ENCODE data around the gene ADGRV1. TPM values are rescaled to one million over a fixed set of nuclear protein-coding genes. Genes with fewer than 3 reads are reported as not detected.

ADGRV1 gene
- total RNA-seq, 2 experiments from 2014 or later = not detected

DNA sequence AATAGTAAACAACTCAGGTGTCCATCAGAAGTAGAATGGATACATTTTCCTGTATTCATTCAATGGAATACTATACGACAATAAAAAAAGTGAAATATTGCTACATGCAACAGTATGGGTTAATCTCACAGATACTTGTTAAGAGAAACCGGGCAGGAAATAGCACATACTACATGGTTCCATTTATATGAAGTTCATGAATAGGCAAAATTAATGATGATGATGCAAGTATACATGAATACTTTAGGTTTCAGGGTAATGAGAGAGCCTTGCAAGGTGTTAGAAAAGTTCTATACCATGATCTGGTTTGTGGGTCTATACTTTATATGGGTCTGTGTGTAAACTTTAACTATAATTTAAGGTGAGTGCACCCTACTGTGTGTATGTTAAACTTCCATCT is 390.4 kb downstream of the ADGRV1 start:
- Histone ChIP-seq H3K9me3 (ENCODE audit: low read length) (no peaks in the 10 kb centered on the region), H3K9me2 (ENCODE audit: insufficient read depth, low read length) (no peaks in the 10 kb centered on the region), H3K79me2 (ENCODE audit: insufficient read depth, low read depth, low read length) (no peaks in the 10 kb centered on the region), H2AFZ (ENCODE audit: low read length) (no peak overlapping the region), H4K20me1 (ENCODE audit: insufficient read depth, low read length) (no peaks in the 10 kb centered on the region), H3K4me1 (ENCODE audit: insufficient read depth, low read length, poor library complexity, severe bottlenecking) (no peaks in the 10 kb centered on the region), H3K4me3 (ENCODE audit: low read depth, low read length, poor library complexity, severe bottlenecking) (no peak overlapping the region), H3K36me3 (ENCODE audit: insufficient read depth, low read length) (no peaks in the 10 kb centered on the region), H3K4me2 (ENCODE audit: low read length) (no peak overlapping the region), H3K27ac (ENCODE audit: low read depth, low read length, poor library complexity, severe bottlenecking) (no peak overlapping the region)
- intact Hi-C loops (cut with micrococcal nuclease; ENCODE audit: unreplicated experiment) = no loop called here
- BruUV-seq (replicated peaks) = no TSS peak
- TF ChIP-seq EZH2phosphoT487 (IDR thresholded peaks at IDR 0.05; ENCODE audit: borderline replicate concordance, low read depth, low read length) = no peak
- TF ChIP-seq, protein P1, sequence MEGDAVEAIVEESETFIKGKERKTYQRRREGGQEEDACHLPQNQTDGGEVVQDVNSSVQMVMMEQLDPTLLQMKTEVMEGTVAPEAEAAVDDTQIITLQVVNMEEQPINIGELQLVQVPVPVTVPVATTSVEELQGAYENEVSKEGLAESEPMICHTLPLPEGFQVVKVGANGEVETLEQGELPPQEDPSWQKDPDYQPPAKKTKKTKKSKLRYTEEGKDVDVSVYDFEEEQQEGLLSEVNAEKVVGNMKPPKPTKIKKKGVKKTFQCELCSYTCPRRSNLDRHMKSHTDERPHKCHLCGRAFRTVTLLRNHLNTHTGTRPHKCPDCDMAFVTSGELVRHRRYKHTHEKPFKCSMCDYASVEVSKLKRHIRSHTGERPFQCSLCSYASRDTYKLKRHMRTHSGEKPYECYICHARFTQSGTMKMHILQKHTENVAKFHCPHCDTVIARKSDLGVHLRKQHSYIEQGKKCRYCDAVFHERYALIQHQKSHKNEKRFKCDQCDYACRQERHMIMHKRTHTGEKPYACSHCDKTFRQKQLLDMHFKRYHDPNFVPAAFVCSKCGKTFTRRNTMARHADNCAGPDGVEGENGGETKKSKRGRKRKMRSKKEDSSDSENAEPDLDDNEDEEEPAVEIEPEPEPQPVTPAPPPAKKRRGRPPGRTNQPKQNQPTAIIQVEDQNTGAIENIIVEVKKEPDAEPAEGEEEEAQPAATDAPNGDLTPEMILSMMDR (conservative IDR thresholded peaks at IDR 0.05; ENCODE audit: low read length) = no peak
- CTCF ChIA-PET (ENCODE audit: unreplicated experiment) = no interaction called here
- no peak for DNase-seq (ENCODE audit: low spot score)
- POLR2A ChIA-PET = no interaction called here

DNA sequence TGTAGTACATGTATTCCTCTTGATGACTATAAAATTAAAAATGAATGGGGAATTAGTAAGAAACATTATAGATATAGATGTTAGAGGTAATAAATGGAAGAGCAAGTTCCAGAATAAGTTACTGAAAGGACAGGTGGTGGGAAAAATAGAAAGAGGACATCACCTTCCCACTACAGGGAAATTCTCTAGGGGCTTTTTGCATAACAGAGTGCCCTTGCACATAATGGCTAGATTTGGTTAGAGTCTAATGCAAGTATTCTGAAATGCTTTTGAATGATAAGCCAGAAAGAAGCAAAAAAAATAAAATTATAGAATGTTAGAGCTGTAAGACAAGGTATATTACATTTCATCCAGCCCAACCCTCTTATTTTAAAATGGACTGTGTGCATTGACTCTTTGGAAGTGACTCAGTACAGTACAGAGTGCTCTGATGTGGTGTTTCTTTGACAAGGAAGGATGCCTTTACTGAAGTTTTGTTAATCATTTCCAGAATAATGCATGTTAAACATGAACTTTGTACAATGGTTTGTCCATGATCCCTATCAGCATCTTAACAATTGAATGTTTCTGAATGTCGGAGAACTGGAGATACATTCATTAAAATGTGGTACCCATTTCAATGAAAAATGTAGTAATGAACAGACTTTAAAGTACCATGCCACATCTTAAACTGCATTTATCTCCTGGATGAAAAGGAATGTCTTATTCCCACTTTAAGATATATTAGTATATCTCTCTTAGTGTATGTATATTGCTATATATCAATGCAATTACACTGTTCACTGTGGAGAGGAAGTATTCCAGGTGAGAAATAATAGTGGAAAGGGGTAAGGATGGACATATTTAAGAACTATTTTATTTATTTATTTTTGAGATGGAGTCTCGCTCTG is 391.1 kb downstream of the ADGRV1 start:
- intact Hi-C loops (cut with micrococcal nuclease; ENCODE audit: unreplicated experiment) = no loop called here
- TF ChIP-seq EZH2phosphoT487 (IDR thresholded peaks at IDR 0.05; ENCODE audit: borderline replicate concordance, low read depth, low read length) = no peak
- TF ChIP-seq, protein P1 (conservative IDR thresholded peaks at IDR 0.05; ENCODE audit: low read length) = no peak
- Histone ChIP-seq H3K4me1 (ENCODE audit: insufficient read depth, low read length, poor library complexity, severe bottlenecking) (no peaks in the 10 kb centered on the region), H3K27ac (ENCODE audit: low read depth, low read length, poor library complexity, severe bottlenecking) (no peak overlapping the region), H3K4me3 (ENCODE audit: low read depth, low read length, poor library complexity, severe bottlenecking) (no peak overlapping the region), H3K36me3 (ENCODE audit: insufficient read depth, low read length) (no peaks in the 10 kb centered on the region), H3K79me2 (ENCODE audit: insufficient read depth, low read depth, low read length) (no peaks in the 10 kb centered on the region), H3K9me3 (ENCODE audit: low read length) (no peaks in the 10 kb centered on the region), H3K4me2 (ENCODE audit: low read length) (no peak overlapping the region), H4K20me1 (ENCODE audit: insufficient read depth, low read length) (no peaks in the 10 kb centered on the region), H3K9me2 (ENCODE audit: insufficient read depth, low read length) (no peaks in the 10 kb centered on the region), H2AFZ (ENCODE audit: low read length) (no peak overlapping the region)
- no TSS peak for BruUV-seq (replicated peaks)
- POLR2A ChIA-PET = no interaction called here
- no peak for DNase-seq (ENCODE audit: low spot score)
- CTCF ChIA-PET (ENCODE audit: unreplicated experiment) = no interaction called here

DNA sequence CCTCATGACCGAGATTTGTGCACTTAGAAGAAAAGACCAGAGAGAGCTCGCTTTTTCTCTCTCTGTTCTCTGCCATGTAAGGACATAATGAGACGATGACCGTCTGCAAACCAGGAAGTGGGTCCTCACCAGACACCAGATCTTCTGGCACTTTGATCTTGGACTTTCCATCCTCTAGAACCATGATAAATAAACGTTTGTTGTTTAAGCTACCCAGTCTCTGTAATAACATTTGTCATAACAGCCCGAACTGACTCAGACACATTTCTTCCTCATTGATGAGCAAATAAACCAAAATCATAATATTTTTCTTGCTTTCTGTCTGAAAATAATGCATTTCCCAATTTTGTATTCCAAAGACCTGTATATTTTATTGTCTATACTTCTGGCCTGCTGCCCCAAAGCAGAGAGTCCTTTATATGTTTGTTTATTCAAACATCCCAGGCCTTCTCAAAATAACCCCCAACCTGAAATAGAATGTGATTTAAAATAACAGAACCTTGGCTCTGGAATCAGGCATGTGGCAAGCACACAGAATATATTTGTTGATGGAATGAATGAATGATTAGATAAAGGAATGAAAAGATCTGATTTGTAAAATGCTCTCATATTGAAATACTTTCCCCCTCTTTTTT is 396.5 kb downstream of the ADGRV1 start:
- CTCF ChIA-PET (ENCODE audit: unreplicated experiment) = no interaction called here
- no peak overlapping the region for H2AFZ ChIP-seq (ENCODE audit: low read length)

More for the DNA sequence above, 396.5 kb downstream of the ADGRV1 start:
- Histone ChIP-seq H3K4me1 (ENCODE audit: insufficient read depth, low read length, poor library complexity, severe bottlenecking) (no peaks in the 10 kb centered on the region), H3K36me3 (ENCODE audit: insufficient read depth, low read length) (no peaks in the 10 kb centered on the region), H3K9me2 (ENCODE audit: insufficient read depth, low read length) (no peaks in the 10 kb centered on the region), H3K79me2 (ENCODE audit: insufficient read depth, low read depth, low read length) (no peaks in the 10 kb centered on the region), H3K4me3 (ENCODE audit: low read depth, low read length, poor library complexity, severe bottlenecking) (no peak overlapping the region), H3K9me3 (ENCODE audit: low read length) (no peaks in the 10 kb centered on the region), H3K27ac (ENCODE audit: low read depth, low read length, poor library complexity, severe bottlenecking) (no peak overlapping the region), H4K20me1 (ENCODE audit: insufficient read depth, low read length) (no peaks in the 10 kb centered on the region), H3K4me2 (ENCODE audit: low read length) (no peak overlapping the region)
- no peak for DNase-seq (ENCODE audit: low spot score)
- POLR2A ChIA-PET = no interaction called here
- no peak for TF ChIP-seq EZH2phosphoT487 (IDR thresholded peaks at IDR 0.05; ENCODE audit: borderline replicate concordance, low read depth, low read length)
- TF ChIP-seq, protein P1 (conservative IDR thresholded peaks at IDR 0.05; ENCODE audit: low read length) = no peak
- BruUV-seq (replicated peaks) = no TSS peak
- intact Hi-C loops (cut with micrococcal nuclease; ENCODE audit: unreplicated experiment) = no loop called here
